Mesendoderm (in vitro differentiated cells): ENCODE data around the gene OGN.

Experiments
- DNase-seq: peaks from one replicate; pipeline ENCODE4 v3.0.0; 2013
- H2AK5ac ChIP-seq: 2 replicates; pipeline ENCODE4 v1.6.1; 2013; ENCODE audit warnings: low read length, inconsistent platforms
- H2BK120ac ChIP-seq: 2 replicates; pipeline ENCODE4 v1.6.1; 2013; ENCODE audit warnings: low read depth, mild to moderate bottlenecking, low read length, moderate library complexity, mixed read lengths
- H2BK15ac ChIP-seq: replicated peaks from 2 replicates; pipeline ENCODE4 v1.6.1; 2013; ENCODE audit warnings: low read depth, mild to moderate bottlenecking, moderate library complexity
- H2BK5ac ChIP-seq: 2 replicates; pipeline ENCODE4 v1.6.1; 2013; ENCODE audit warnings: low read length, inconsistent platforms
- H3K18ac ChIP-seq: 2 replicates; pipeline ENCODE4 v1.6.1; 2013; ENCODE audit warnings: mild to moderate bottlenecking, low read length, mixed read lengths
- H3K23ac ChIP-seq: one replicate; pipeline ENCODE4 v1.6.1; 2013; ENCODE audit warnings: low read length
- H3K27ac ChIP-seq: 2 replicates; pipeline ENCODE4 v1.5.1; 2013; ENCODE audit warnings: low read depth, mild to moderate bottlenecking, inconsistent platforms, low read length, moderate library complexity
- H3K27me3 ChIP-seq: 2 replicates; pipeline ENCODE4 v1.6.1; 2013; ENCODE audit warnings: low read length, control low read depth, mild to moderate bottlenecking, inconsistent platforms; ENCODE audit not compliant: insufficient read depth, poor library complexity
- H3K36me3 ChIP-seq: 2 replicates; pipeline ENCODE4 v1.6.1; 2013; ENCODE audit warnings: low read length, inconsistent platforms; ENCODE audit not compliant: control insufficient read depth, insufficient read depth
- H3K4ac ChIP-seq: one replicate; pipeline ENCODE4 v1.6.1; 2013; ENCODE audit warnings: low read depth, mild to moderate bottlenecking, low read length, moderate library complexity
- H3K4me1 ChIP-seq: 2 replicates; pipeline ENCODE4 v1.6.1; 2013; ENCODE audit warnings: low read depth, low read length, inconsistent platforms; ENCODE audit not compliant: control insufficient read depth
- H3K4me2 ChIP-seq: 2 replicates; pipeline ENCODE4 v1.6.1; 2013; ENCODE audit warnings: low read length
- H3K4me3 ChIP-seq: 2 replicates; pipeline ENCODE4 v1.5.1; 2013; ENCODE audit warnings: mild to moderate bottlenecking, low read length
- H3K56ac ChIP-seq: one replicate; pipeline ENCODE4 v1.6.1; 2013; ENCODE audit warnings: low read length
- H3K79me1 ChIP-seq: 2 replicates; pipeline ENCODE4 v1.6.1; 2013; ENCODE audit warnings: low read length, inconsistent platforms
- H3K79me2 ChIP-seq: 2 replicates; pipeline ENCODE4 v1.6.1; 2013; ENCODE audit warnings: mild to moderate bottlenecking, low read length; ENCODE audit not compliant: control insufficient read depth, insufficient read depth
- H3K9ac ChIP-seq: 2 replicates; pipeline ENCODE4 v1.6.1; 2013; ENCODE audit warnings: low read length, inconsistent platforms
- H4K5ac ChIP-seq: one replicate; pipeline ENCODE4 v1.6.1; 2013; ENCODE audit warnings: low read length
- H4K8ac ChIP-seq: one replicate; pipeline ENCODE4 v1.6.1; 2013; ENCODE audit warnings: low read depth, mild to moderate bottlenecking, control low read depth, low read length, moderate library complexity
- WGBS: extraction: QIAGEN DNeasy Blood & Tissue Kit; methylation state at CpG from one replicate; pipeline ENCODE4 v1.1.7; 2013; ENCODE audit warnings: low lambda C conversion rate, missing lambda C conversion rate; ENCODE audit not compliant: insufficient coverage; ENCODE audit errors: extremely low coverage; 5-methylcytosine and 5-hydroxymethylcytosine counted together

The OGN gene

GRCh38 chr9:92438900-92439526 lies 34.6 kb upstream of the OGN start:
- Histone ChIP-seq H3K4ac (no peak overlapping the region), H2BK15ac (no peak overlapping the region), H3K4me1 (no peaks in the 10 kb centered on the region), H2AK5ac (no peak overlapping the region), H3K9ac (no peak overlapping the region), H3K23ac (no peak overlapping the region), H4K5ac (no peak overlapping the region), H3K36me3 (no peaks in the 10 kb centered on the region), H2BK5ac (no peak overlapping the region), H3K27me3 (no peaks in the 10 kb centered on the region), H4K8ac (no peak overlapping the region), H3K56ac (no peak overlapping the region), H3K27ac (no peak overlapping the region), H3K4me3 (no peak overlapping the region), H3K79me2 (no peaks in the 10 kb centered on the region), H3K4me2 (no peak overlapping the region), H3K18ac (no peak overlapping the region), H2BK120ac (no peak overlapping the region), H3K79me1 (no peaks in the 10 kb centered on the region)
- no CpG with 5 or more reads among the region's 5 CpGs for WGBS
- DNase-seq, result no peak

- Histone ChIP-seq H4K8ac (no peak overlapping the region), H2BK120ac (no peak overlapping the region), H3K4me2 (no peak overlapping the region), H4K5ac (no peak overlapping the region), H2AK5ac (no peak overlapping the region), H3K4me3 (no peak overlapping the region), H2BK15ac (no peak overlapping the region), H3K27ac (no peak overlapping the region), H3K18ac (no peak overlapping the region), H3K4ac (no peak overlapping the region), H3K56ac (no peak overlapping the region), H3K9ac (no peak overlapping the region), H3K79me1 (no peaks in the 10 kb centered on the region), H3K79me2 (no peaks in the 10 kb centered on the region), H3K23ac (no peak overlapping the region), H3K36me3 (no peaks in the 10 kb centered on the region), H3K27me3 (no peaks in the 10 kb centered on the region), H3K4me1 (no peaks in the 10 kb centered on the region), H2BK5ac (no peak overlapping the region)
- no CpG with 5 or more reads among the region's 1 CpG for WGBS
- no peak for DNase-seq
These were observed 30.9 kb upstream of the OGN start for GRCh38 chr9:92435263-92435662.

GRCh38 chr9:92432972-92433548 lies 28.7 kb upstream of the OGN start:
- Histone ChIP-seq H3K9ac (no peak overlapping the region), H2AK5ac (no peak overlapping the region), H3K18ac (no peak overlapping the region), H3K79me2 (no peaks in the 10 kb centered on the region), H2BK5ac (no peak overlapping the region), H3K23ac (no peak overlapping the region), H3K4me2 (no peak overlapping the region), H3K79me1 (no peaks in the 10 kb centered on the region), H3K4ac (no peak overlapping the region), H3K4me1 (no peaks in the 10 kb centered on the region), H3K56ac (no peak overlapping the region), H4K5ac (no peak overlapping the region), H2BK15ac (no peak overlapping the region), H4K8ac (no peak overlapping the region), H3K27me3 (no peaks in the 10 kb centered on the region), H3K36me3 (no peaks in the 10 kb centered on the region), H3K27ac (no peak overlapping the region), H2BK120ac (no peak overlapping the region), H3K4me3 (no peak overlapping the region)
- WGBS, result no CpG with 5 or more reads among the region's 5 CpGs
- DNase-seq, result no peak

- H3K79me1 ChIP-seq, result no peaks in the 10 kb centered on the region
- 100% methylated on average over 1 of the region's 5 CpGs for WGBS
These were observed 28.0 kb upstream of the OGN start for GRCh38 chr9:92432350-92432749.

GRCh38 chr9:92429836-92430235 lies 25.5 kb upstream of the OGN start:
- Histone ChIP-seq H2BK15ac (no peak overlapping the region), H2BK5ac (no peak overlapping the region), H3K4ac (no peak overlapping the region), H3K79me1 (no peaks in the 10 kb centered on the region), H3K27me3 (no peaks in the 10 kb centered on the region), H3K27ac (no peak overlapping the region), H3K79me2 (no peaks in the 10 kb centered on the region), H3K56ac (no peak overlapping the region), H3K18ac (no peak overlapping the region), H3K4me1 (no peaks in the 10 kb centered on the region), H4K5ac (no peak overlapping the region), H3K4me2 (no peak overlapping the region), H3K9ac (no peak overlapping the region), H3K23ac (no peak overlapping the region), H3K4me3 (no peak overlapping the region), H2AK5ac (no peak overlapping the region), H4K8ac (no peak overlapping the region), H2BK120ac (no peak overlapping the region), H3K36me3 (no peaks in the 10 kb centered on the region)
- WGBS, result no CpG with 5 or more reads among the region's 2 CpGs
- no peak for DNase-seq

More at GRCh38 chr9:92432350-92432749, 28.0 kb upstream of the OGN start:
- Histone ChIP-seq H4K8ac (no peak overlapping the region), H3K23ac (no peak overlapping the region), H3K4me1 (no peaks in the 10 kb centered on the region), H3K4me2 (no peak overlapping the region), H2AK5ac (no peak overlapping the region), H3K56ac (no peak overlapping the region), H4K5ac (no peak overlapping the region), H3K36me3 (no peaks in the 10 kb centered on the region), H3K79me2 (no peaks in the 10 kb centered on the region), H3K4ac (no peak overlapping the region), H3K27me3 (no peaks in the 10 kb centered on the region), H3K27ac (no peak overlapping the region), H2BK5ac (no peak overlapping the region), H2BK15ac (no peak overlapping the region), H3K18ac (no peak overlapping the region), H3K4me3 (no peak overlapping the region), H3K9ac (no peak overlapping the region), H2BK120ac (no peak overlapping the region)
- DNase-seq, result no peak
